A673 (cell line): ENCODE data around the gene EFS. TPM values are rescaled to one million over a fixed set of nuclear protein-coding genes. Genes with fewer than 3 reads are reported as not detected.
A peak's percentile ranks its signal among the peaks of the same experiment; 100 is the strongest.

Experiments used
- BruUV-seq: library from RNA; stranded (reverse); fragments of 400-500 nt; replicated peaks from 2 replicates; lab custom pipeline; 2021; lab: Mats Ljungman, UMichigan
- CTCF ChIA-PET: fragments of 300-600 bp; sonication (Branson Sonifier 250); formaldehyde crosslinking; loops from one replicate; lab custom pipeline; 2022; ENCODE audit warnings: antibody characterized with exemption; lab: Charles Lee
- POLR2A ChIA-PET: fragments of 300-600 bp; sonication (Branson Sonifier 250); formaldehyde crosslinking; loops from one replicate; lab custom pipeline; 2022; ENCODE audit warnings: antibody characterized with exemption; ENCODE audit not compliant: low non-redundant PET; lab: Charles Lee
- DNase-seq: peaks from one replicate; pipeline ENCODE4 v3.0.0-alpha.2; 2015; ENCODE audit warnings: low spot score
- H3K27ac ChIP-seq: fragments of 200-600 bp; sonication (generic); 2 replicates; pipeline ENCODE4 v1.5.1; 2016; ENCODE audit warnings: mixed run types, low read depth, mild to moderate bottlenecking, mixed read lengths, antibody characterized with exemption, low read length; ENCODE audit not compliant: poor library complexity, severe bottlenecking
- H3K27me3 ChIP-seq: fragments of 200-600 bp; sonication (generic); replicated peaks from 2 replicates; pipeline ENCODE4 v1.6.1; 2017; ENCODE audit warnings: mixed run types, low read depth, mild to moderate bottlenecking, mixed read lengths, antibody characterized with exemption, low read length; ENCODE audit not compliant: insufficient read depth, poor library complexity
- H3K36me3 ChIP-seq: fragments of 200-600 bp; sonication (generic); 2 replicates; pipeline ENCODE4 v1.6.1; 2016; ENCODE audit warnings: mixed run types, mild to moderate bottlenecking, mixed read lengths, antibody characterized with exemption, low read length; ENCODE audit not compliant: insufficient read depth, poor library complexity, severe bottlenecking
- H3K4me1 ChIP-seq: fragments of 200-600 bp; sonication (generic); 2 replicates; pipeline ENCODE4 v1.6.1; 2017; ENCODE audit warnings: mixed run types, mild to moderate bottlenecking, mixed read lengths, antibody characterized with exemption, low read length; ENCODE audit not compliant: insufficient read depth, poor library complexity, severe bottlenecking
- H3K4me3 ChIP-seq: fragments of 200-600 bp; sonication (generic); 2 replicates; pipeline ENCODE4 v1.5.1; 2016; ENCODE audit warnings: low read depth, mixed run types, mild to moderate bottlenecking, mixed read lengths, low read length; ENCODE audit not compliant: poor library complexity, severe bottlenecking
- H3K9me3 ChIP-seq: fragments of 200-600 bp; sonication (generic); 2 replicates; pipeline ENCODE4 v1.6.1; 2016; ENCODE audit warnings: mixed run types, low read depth, mild to moderate bottlenecking, mixed read lengths, antibody characterized with exemption, low read length; ENCODE audit not compliant: poor library complexity, severe bottlenecking
- EZH2 ChIP-seq: fragments of 200-600 bp; sonication (generic); IDR thresholded peaks from 2 replicates; pipeline ENCODE4 v1.6.1; 2017; ENCODE audit warnings: borderline replicate concordance, low read depth, mild to moderate bottlenecking, mixed read lengths, antibody characterized with exemption, low read length; ENCODE audit not compliant: poor library complexity, severe bottlenecking
- intact Hi-C: fragments of 100-400 bp; cut with micrococcal nuclease; formaldehyde crosslinking; loops from one replicate; pipeline ENCODE4 v1.10.0; 2022; ENCODE audit not compliant: unreplicated experiment
- total RNA-seq: library from RNA; stranded (reverse); gene quantifications from 2 replicates; pipeline ENCODE4 v1.2.3, GENCODE V29; 2021
- TF ChIP-seq, protein P1 (sequence below): fragments of 300-800, 200-600 bp; sonication (generic); conservative IDR thresholded peaks from 2 replicates; pipeline ENCODE4 v1.5.1; 2017; ENCODE audit warnings: low read depth, mild to moderate bottlenecking, antibody characterized with exemption, low read length, moderate library complexity, mixed read lengths

The EFS gene
- total RNA-seq, 1 experiment from 2014 or later: 55.9 TPM

DNA sequence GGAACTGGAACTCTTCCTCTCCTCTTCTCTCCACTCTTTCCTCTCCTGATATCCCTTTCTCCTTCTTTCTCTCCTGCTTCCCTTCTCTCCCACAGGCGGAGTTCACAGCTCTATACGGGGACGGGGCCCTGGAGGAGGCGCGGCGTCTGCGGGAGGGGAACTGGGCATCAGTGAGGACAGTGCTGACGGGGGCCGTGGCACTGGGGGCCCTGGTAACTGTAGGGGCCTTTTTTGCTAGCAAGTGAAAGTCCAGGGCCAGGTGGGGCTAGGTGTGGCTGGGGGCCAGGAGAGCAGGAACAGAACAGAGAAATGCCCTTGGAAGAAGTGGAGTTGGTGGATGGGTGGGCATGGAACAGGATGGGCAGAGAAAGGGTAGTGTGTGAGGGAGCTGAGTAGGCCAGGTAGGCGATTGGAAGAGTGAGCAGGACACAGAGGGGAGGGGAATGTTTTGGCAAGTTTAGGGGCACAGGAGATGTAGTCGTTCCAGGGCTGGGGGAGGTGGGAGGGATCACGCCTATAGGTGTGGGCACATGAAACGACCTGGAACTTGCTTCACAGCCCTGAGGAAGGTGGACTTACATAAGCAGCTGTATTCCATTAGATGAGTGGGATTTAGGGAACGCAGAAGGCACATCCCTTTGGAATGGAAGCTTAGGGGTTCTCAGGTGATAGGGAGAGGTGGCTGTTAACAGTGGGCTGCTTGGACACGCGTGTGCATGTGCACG is 56.1 kb downstream of the EFS start:
- BruUV-seq: TSS peak; percentile 15
- no peaks in the 10 kb centered on the region for H3K27me3 ChIP-seq
- H3K4me1 ChIP-seq: peaks cover 9% of the 10 kb centered on the region
- TF ChIP-seq, protein P1, sequence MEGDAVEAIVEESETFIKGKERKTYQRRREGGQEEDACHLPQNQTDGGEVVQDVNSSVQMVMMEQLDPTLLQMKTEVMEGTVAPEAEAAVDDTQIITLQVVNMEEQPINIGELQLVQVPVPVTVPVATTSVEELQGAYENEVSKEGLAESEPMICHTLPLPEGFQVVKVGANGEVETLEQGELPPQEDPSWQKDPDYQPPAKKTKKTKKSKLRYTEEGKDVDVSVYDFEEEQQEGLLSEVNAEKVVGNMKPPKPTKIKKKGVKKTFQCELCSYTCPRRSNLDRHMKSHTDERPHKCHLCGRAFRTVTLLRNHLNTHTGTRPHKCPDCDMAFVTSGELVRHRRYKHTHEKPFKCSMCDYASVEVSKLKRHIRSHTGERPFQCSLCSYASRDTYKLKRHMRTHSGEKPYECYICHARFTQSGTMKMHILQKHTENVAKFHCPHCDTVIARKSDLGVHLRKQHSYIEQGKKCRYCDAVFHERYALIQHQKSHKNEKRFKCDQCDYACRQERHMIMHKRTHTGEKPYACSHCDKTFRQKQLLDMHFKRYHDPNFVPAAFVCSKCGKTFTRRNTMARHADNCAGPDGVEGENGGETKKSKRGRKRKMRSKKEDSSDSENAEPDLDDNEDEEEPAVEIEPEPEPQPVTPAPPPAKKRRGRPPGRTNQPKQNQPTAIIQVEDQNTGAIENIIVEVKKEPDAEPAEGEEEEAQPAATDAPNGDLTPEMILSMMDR: no peak
- no peak for TF ChIP-seq EZH2
- H3K27ac ChIP-seq: peak overlapping the region; percentile 13
- no peak overlapping the region for H3K4me3 ChIP-seq
- ChIA-PET POLR2A (no interaction called here), CTCF (no interaction called here)
- H3K36me3 ChIP-seq: peaks cover 6% of the 10 kb centered on the region
- no peaks in the 10 kb centered on the region for H3K9me3 ChIP-seq
- intact Hi-C loops: no loop called here
- DNase-seq: no peak

GRCh38 chr14:23307687-23308644 is 57.0 kb downstream of the EFS start:
- ChIA-PET POLR2A (no interaction called here), CTCF (interaction anchor here (0.5 kb wide), 1 partner anchor 238 kb away, joined by 4 read pairs; no protein-coding TSS in a partner anchor)
- H3K36me3 ChIP-seq: peaks cover 6% of the 10 kb centered on the region
- intact Hi-C loops: no loop called here
- DNase-seq: no peak
- TF ChIP-seq EZH2: no peak
- TF ChIP-seq, protein P1: no peak
- peaks cover 12% of the 10 kb centered on the region for H3K4me1 ChIP-seq
- H3K4me3 ChIP-seq: peak overlapping the region; percentile 85
- no TSS peak for BruUV-seq
- no peaks in the 10 kb centered on the region for H3K27me3 ChIP-seq
- H3K9me3 ChIP-seq: no peaks in the 10 kb centered on the region
- peak overlapping the region; percentile 83 for H3K27ac ChIP-seq

DNA sequence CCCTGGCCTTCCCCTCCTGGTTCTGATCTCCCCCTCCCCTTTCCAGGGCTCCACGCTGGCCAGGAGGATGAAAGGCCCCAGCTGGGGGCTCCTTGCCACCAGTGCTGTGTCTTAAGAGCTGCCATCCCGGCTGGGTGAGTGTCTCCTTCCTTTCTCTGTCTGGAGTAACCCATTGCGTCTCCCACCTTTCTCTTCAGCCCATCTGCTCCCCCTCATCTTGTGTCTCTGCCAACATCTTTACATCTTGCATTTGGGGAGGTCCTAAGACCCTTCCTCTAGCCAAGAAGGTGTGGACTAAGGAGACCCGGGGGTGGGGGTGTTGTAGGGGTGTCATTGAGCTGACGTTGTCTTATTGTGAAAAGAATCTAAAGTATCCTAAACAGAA is 57.8 kb downstream of the EFS start:
- no peak for TF ChIP-seq EZH2
- TF ChIP-seq, protein P1: no peak
- Histone ChIP-seq H3K4me3 (peak overlapping the region; percentile 85), H3K27ac (peak overlapping the region; percentile 83), H3K4me1 (peaks cover 15% of the 10 kb centered on the region), H3K9me3 (no peaks in the 10 kb centered on the region), H3K27me3 (no peaks in the 10 kb centered on the region), H3K36me3 (peaks cover 6% of the 10 kb centered on the region)
- intact Hi-C loops: no loop called here
- BruUV-seq: no TSS peak
- ChIA-PET POLR2A (no interaction called here), CTCF (interaction anchor here (0.5 to 1.5 kb wide), 6 partner anchors 11 to 256 kb away, joined by 3 to 5 read pairs (median 4); partner anchors contain the start of gene C14orf119)
- no peak for DNase-seq
